ENCODE results near the gene MKNK2. TPM values are rescaled to one million over a fixed set of nuclear protein-coding genes. Genes with fewer than 3 reads are reported as not detected.

MKNK2 gene
- total and polyA plus RNA-seq, 2 of the 13 experiments (the other 11 are each of a cell fraction or from before 2014, with no cell fraction given), result 44.9 to 112 TPM

- TF ChIP-seq CSRNP1 (CRISPR knock-in tag; IDR thresholded peaks at IDR 0.05), result no peak
- no peak for TF ChIP-seq SNRNP70 (IDR thresholded peaks at IDR 0.05; ENCODE audit: low read depth, low read length)
- no peak for TF ChIP-seq NCOR1 (IDR thresholded peaks at IDR 0.05; ENCODE audit: borderline replicate concordance, low read length)
- TF ChIP-seq FLYWCH1 (CRISPR knock-in tag; IDR thresholded peaks at IDR 0.05), result no peak
- TF ChIP-seq GLI4 (CRISPR knock-in tag; IDR thresholded peaks at IDR 0.05; ENCODE audit: borderline replicate concordance), result no peak
- TF ChIP-seq DBP (CRISPR knock-in tag; IDR thresholded peaks at IDR 0.05; ENCODE audit: not compliant biosample characterization), result no peak
- TF ChIP-seq TP53 (CRISPR knock-in tag; conservative IDR thresholded peaks at IDR 0.05), result 0 out of 2 replicates have a peak, but pooled peaks have one; percentile 38
- TF ChIP-seq ZNF276 (CRISPR knock-in tag; IDR thresholded peaks at IDR 0.05; ENCODE audit: low read depth), result no peak
- peak in 1 of 2 experiments; percentile 56; a peak in 1 of 4 replicates for TF ChIP-seq REST (IDR thresholded peaks at IDR 0.05; ENCODE audit: borderline replicate concordance in 1 of 2, low read depth in 1 of 2, low read length in 2 of 2)
- peak; percentile 94 for TF ChIP-seq ZBTB7B (CRISPR knock-in tag; IDR thresholded peaks at IDR 0.05)
- TF ChIP-seq PHF20 (CRISPR knock-in tag; IDR thresholded peaks at IDR 0.05), result 0 out of 2 replicates have a peak, but pooled peaks have one; percentile 44
- no peak for TF ChIP-seq EP300 (IDR thresholded peaks at IDR 0.05; ENCODE audit: low read depth in 2 of 2, low read length in 2 of 2)
- no peak for TF ChIP-seq EP300 (CRISPR knock-in tag; IDR thresholded peaks at IDR 0.05; ENCODE audit: borderline replicate concordance)
- 0 out of 2 replicates have a peak, but pooled peaks have one; percentile 11 for TF ChIP-seq BCL6 (CRISPR knock-in tag; IDR thresholded peaks at IDR 0.05)
- TF ChIP-seq ATF2 (CRISPR knock-in tag; IDR thresholded peaks at IDR 0.05), result no peak
- peak; percentile 39; the same call in 1 of the 2 replicates for TF ChIP-seq TFDP1 (CRISPR knock-in tag; IDR thresholded peaks at IDR 0.05; ENCODE audit: borderline replicate concordance)
Measured at GRCh38 chr19:2050991-2051772, at the start of gene MKNK2 (continued).

Measured in HepG2 (cell line).